ENCODE results near the gene ACOX3.

The ACOX3 gene

GRCh38 chr4:8467016-8467415 is 26.5 kb upstream of the ACOX3 start:
- no peak for DNase-seq (ENCODE audit: low read depth in 2 of 2)

- no peak for DNase-seq (ENCODE audit: low read depth in 2 of 2)
These were observed 25.4 kb upstream of the ACOX3 start for GRCh38 chr4:8465615-8466611.

- DNase-seq (ENCODE audit: low read depth in 2 of 2) = no peak
These were observed 23.9 kb upstream of the ACOX3 start for GRCh38 chr4:8464381-8464780.

- no peak for DNase-seq (ENCODE audit: low read depth in 2 of 2)
These were observed 23.3 kb upstream of the ACOX3 start for GRCh38 chr4:8463811-8464210.

- no peak for DNase-seq (ENCODE audit: low read depth in 2 of 2)
These were observed 21.1 kb upstream of the ACOX3 start for GRCh38 chr4:8461616-8462015.

GRCh38 chr4:8461086-8461485 is 20.6 kb upstream of the ACOX3 start:
- no peak for DNase-seq (ENCODE audit: low read depth in 2 of 2)

GRCh38 chr4:8459867-8460445 is 19.4 kb upstream of the ACOX3 start:
- DNase-seq (ENCODE audit: low read depth in 2 of 2) = no peak

- no peak for DNase-seq (ENCODE audit: low read depth in 2 of 2)
These were observed 17.2 kb upstream of the ACOX3 start for GRCh38 chr4:8457646-8458252.

GRCh38 chr4:8453957-8454356 is 13.4 kb upstream of the ACOX3 start:
- no peak for DNase-seq (ENCODE audit: low read depth in 2 of 2)

GRCh38 chr4:8451440-8452182 is 11.1 kb upstream of the ACOX3 start:
- DNase-seq (ENCODE audit: low read depth in 2 of 2) = no peak

- no peak for DNase-seq (ENCODE audit: low read depth in 2 of 2)
These were observed 5.6 kb upstream of the ACOX3 start for GRCh38 chr4:8446122-8446521.

GRCh38 chr4:8443801-8444200 is 3.3 kb upstream of the ACOX3 start:
- DNase-seq (ENCODE audit: low read depth in 2 of 2) = no peak

GRCh38 chr4:8442596-8443358 is 2.3 kb upstream of the ACOX3 start:
- DNase-seq (ENCODE audit: low read depth in 2 of 2) = no peak

- DNase-seq (ENCODE audit: low read depth in 2 of 2) = no peak
These were observed 1.1 kb upstream of the ACOX3 start for GRCh38 chr4:8441499-8442091.

- no peak for DNase-seq (ENCODE audit: low read depth in 2 of 2)
These were observed 520 bp downstream of the ACOX3 start for GRCh38 chr4:8439914-8440491.

- no peak for DNase-seq (ENCODE audit: low read depth in 2 of 2)
These were observed 1.4 kb downstream of the ACOX3 start for GRCh38 chr4:8439168-8439567.

GRCh38 chr4:8438743-8439142 is 1.8 kb downstream of the ACOX3 start:
- no peak for DNase-seq (ENCODE audit: low read depth in 2 of 2)

GRCh38 chr4:8437281-8437680 is 3.2 kb downstream of the ACOX3 start:
- DNase-seq (ENCODE audit: low read depth in 2 of 2) = no peak

GRCh38 chr4:8435656-8436121 is 4.8 kb downstream of the ACOX3 start:
- DNase-seq (ENCODE audit: low read depth in 2 of 2) = no peak

Measured in stimulated activated CD8-positive, alpha-beta memory T cell treated with anti-CD3 and anti-CD28 coated beads, Interleukin-2, amount 100 ng/mL, for 48 hours (primary cell).